ENCODE data around the gene NPW.
"Not testable (repeated sequence)": the region's sequence is repeated elsewhere in the genome, so short reads cannot be mapped to it uniquely, and the experiment has no call there.

GRCh38 chr16:2011726-2012125, 7.9 kb upstream of the NPW start:
- not testable (repeated sequence) for TF ChIP-seq CTCF (IDR thresholded peaks at IDR 0.05; ENCODE audit: low read depth, low read length, poor library complexity, severe bottlenecking); EZH2phosphoT487 (IDR thresholded peaks at IDR 0.05; ENCODE audit: borderline replicate concordance, low read length)

Data from DOHH2 (cell line).